Measurements from ENCODE around the gene GID8.

GRCh38 chr20:62949962-62950361 is 12.0 kb downstream of the GID8 start:
- no peak for TF ChIP-seq POLR2A (IDR thresholded peaks at IDR 0.05; ENCODE audit: low read length)
- TF ChIP-seq GATA1 (IDR thresholded peaks at IDR 0.05; ENCODE audit: low read depth, low read length): no peak
